GM18907 (cell line): ENCODE measurements around the gene GGPS1.
"Not testable (repeated sequence)": the region's sequence is repeated elsewhere in the genome, so short reads cannot be mapped to it uniquely, and the experiment has no call there.

Experiments used
- ATAC-seq: cut with Tn5 transposase; IDR thresholded peaks from one replicate; pipeline ENCODE4 v1.9.1; 2021; ENCODE audit warnings: mild to moderate bottlenecking, moderate library complexity; ENCODE audit not compliant: unreplicated experiment

The GGPS1 gene

GRCh38 chr1:235336903-235337302 lies 8.5 kb downstream of the GGPS1 start:
- ATAC-seq, result peak; percentile 72

GRCh38 chr1:235339746-235340145 lies 11.4 kb downstream of the GGPS1 start:
- no peak for ATAC-seq

GRCh38 chr1:235341334-235341733 lies 13.0 kb downstream of the GGPS1 start:
- ATAC-seq, result no peak

GRCh38 chr1:235342039-235342438 lies 13.7 kb downstream of the GGPS1 start:
- ATAC-seq, result no peak

GRCh38 chr1:235342471-235342870 lies 14.1 kb downstream of the GGPS1 start:
- no peak for ATAC-seq

- no peak for ATAC-seq
These were observed 15.4 kb downstream of the GGPS1 start for GRCh38 chr1:235343726-235344125.

GRCh38 chr1:235351441-235351840 lies 23.1 kb downstream of the GGPS1 start:
- no peak for ATAC-seq

- ATAC-seq, result no peak
These were observed 23.5 kb downstream of the GGPS1 start for GRCh38 chr1:235351898-235352297.

- no peak for ATAC-seq
These were observed 29.4 kb downstream of the GGPS1 start for GRCh38 chr1:235357485-235358373.

- no peak for ATAC-seq
These were observed 30.5 kb downstream of the GGPS1 start for GRCh38 chr1:235358899-235359298.

GRCh38 chr1:235364189-235364588 lies 35.8 kb downstream of the GGPS1 start:
- ATAC-seq, result not testable (repeated sequence)

- ATAC-seq, result no peak
These were observed 37.9 kb downstream of the GGPS1 start for GRCh38 chr1:235366286-235366685.

GRCh38 chr1:235367000-235367908 lies 38.9 kb downstream of the GGPS1 start, which contains the start of gene TBCE:
Gene TBCE (plus strand): TSS chr1:235367427. CDS start chr1:235380050, 12,623 bp downstream.
- peak; percentile 100 for ATAC-seq

- ATAC-seq, result no peak
These were observed 40.1 kb downstream of the GGPS1 start for GRCh38 chr1:235368428-235368827.

GRCh38 chr1:235369802-235370201 lies 41.4 kb downstream of the GGPS1 start:
- ATAC-seq, result no peak

- no peak for ATAC-seq
These were observed 47.7 kb downstream of the GGPS1 start for GRCh38 chr1:235375919-235376605.

- ATAC-seq, result not testable (repeated sequence)
These were observed 49.9 kb downstream of the GGPS1 start for GRCh38 chr1:235378134-235378735.

GRCh38 chr1:235381955-235382739 lies 53.8 kb downstream of the GGPS1 start:
- not testable (repeated sequence) for ATAC-seq

- not testable (repeated sequence) for ATAC-seq
These were observed 57.3 kb downstream of the GGPS1 start for GRCh38 chr1:235385633-235386032.

- ATAC-seq, result no peak
These were observed 63.5 kb downstream of the GGPS1 start for GRCh38 chr1:235391874-235392273.
